Dendritic cell treated with granulocyte-macrophage colony-stimulating factor and Interleukin-4, amounts not matched to agents 40 ng/mL and 50 ng/mL, for 4 days (primary cell): Measurements from ENCODE around the gene PHETA2.

ENCODE experiments used
- H3K27ac Mint-ChIP-seq: one replicate; pipeline ENCODE4 v1.8.0; 2022; ENCODE audit warnings: mild to moderate bottlenecking, mixed read lengths
- H3K27me3 Mint-ChIP-seq: one replicate; pipeline ENCODE4 v1.8.0; 2022; ENCODE audit warnings: mild to moderate bottlenecking, mixed read lengths
- H3K36me3 Mint-ChIP-seq: one replicate; pipeline ENCODE4 v1.8.0; 2022; ENCODE audit warnings: low read depth, mixed read lengths
- H3K4me1 Mint-ChIP-seq: one replicate; pipeline ENCODE4 v1.8.0; 2022; ENCODE audit warnings: low read depth, mixed read lengths
- H3K4me3 Mint-ChIP-seq: one replicate; pipeline ENCODE4 v1.8.0; 2022; ENCODE audit warnings: mild to moderate bottlenecking, moderate library complexity, mixed read lengths
- H3K9me3 Mint-ChIP-seq: one replicate; pipeline ENCODE4 v1.8.0; 2022; ENCODE audit warnings: mixed read lengths
- intact Hi-C: fragments of 100-400 bp; cut with micrococcal nuclease; formaldehyde crosslinking; loops from one replicate; pipeline ENCODE4 v1.15.0; 2022

PHETA2 gene, protein sequence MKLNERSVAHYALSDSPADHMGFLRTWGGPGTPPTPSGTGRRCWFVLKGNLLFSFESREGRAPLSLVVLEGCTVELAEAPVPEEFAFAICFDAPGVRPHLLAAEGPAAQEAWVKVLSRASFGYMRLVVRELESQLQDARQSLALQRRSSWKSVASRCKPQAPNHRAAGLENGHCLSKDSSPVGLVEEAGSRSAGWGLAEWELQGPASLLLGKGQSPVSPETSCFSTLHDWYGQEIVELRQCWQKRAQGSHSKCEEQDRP

DNA sequence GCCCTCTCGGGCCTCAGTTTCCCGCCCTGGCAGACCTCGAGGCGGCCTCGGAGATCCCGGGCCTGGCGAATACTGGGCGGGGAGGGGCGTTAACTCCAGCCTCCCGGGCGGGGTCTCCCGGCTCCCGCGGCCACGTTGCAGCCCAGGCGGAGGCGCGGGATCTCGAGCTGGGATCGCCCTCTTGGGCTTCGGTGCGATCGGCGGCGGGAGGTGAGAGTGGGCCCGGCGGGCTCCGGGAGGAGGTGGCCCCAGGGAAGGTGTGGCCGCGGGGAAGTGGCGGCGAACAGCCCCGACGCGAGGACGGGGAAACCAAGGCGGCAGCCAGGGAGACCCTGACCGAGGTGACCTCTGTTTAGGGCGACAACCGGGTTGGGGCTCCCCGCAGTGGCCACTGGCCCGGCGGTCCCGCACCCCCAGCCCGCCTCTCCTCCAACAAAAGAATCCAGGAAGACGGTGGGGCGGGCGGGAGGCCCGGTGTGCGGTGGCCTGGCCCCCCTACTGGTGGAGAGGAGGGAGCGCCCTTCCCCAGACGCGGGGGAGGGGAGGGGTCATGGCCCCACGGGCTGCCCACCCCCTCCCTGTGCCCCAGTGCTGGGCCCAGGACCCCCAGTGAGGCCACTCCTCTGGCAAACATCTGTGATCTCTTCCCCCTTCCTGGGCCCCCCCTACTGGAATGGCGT is at the start of gene PHETA2:
Gene PHETA2 (plus strand): TSS at position 117 of the 680 bp plus-strand sequence. CDS start 3,046 bp downstream, outside the sequence.
- H3K9me3 Mint-ChIP-seq, result no peaks in the 10 kb centered on the region
- peak within 1 kb of the TSS; percentile 96 for H3K27ac Mint-ChIP-seq
- H3K4me3 Mint-ChIP-seq, result peak within 1 kb of the TSS; percentile 79
- H3K4me1 Mint-ChIP-seq, result peaks cover 67% of the 10 kb centered on the region
- intact Hi-C loops, result no loop called here
- H3K27me3 Mint-ChIP-seq, result no peaks in the 10 kb centered on the region
- H3K36me3 Mint-ChIP-seq, result peaks cover 58% of the 10 kb centered on the region

DNA sequence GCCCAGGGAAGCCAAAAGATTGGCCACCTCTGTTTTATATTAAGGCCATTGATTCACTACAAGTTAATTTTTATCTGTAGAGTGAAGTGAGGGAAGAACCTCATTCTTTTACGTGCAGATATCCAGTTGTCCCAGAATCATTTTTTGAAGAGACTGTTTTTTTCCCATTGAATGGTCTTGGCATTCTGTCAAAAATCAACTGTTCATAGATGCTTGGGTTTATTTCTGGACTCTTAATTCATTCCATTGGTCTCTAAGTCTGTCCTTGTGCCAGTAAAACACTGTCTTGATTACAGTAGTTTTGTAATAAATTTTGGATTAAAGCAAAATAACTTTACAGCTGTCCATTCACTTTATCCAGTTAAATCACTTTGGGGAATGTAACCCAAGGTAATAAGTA is 48.6 kb upstream of the PHETA2 start:
- H3K4me1 Mint-ChIP-seq, result peaks cover 13% of the 10 kb centered on the region
- no peaks in the 10 kb centered on the region for H3K27me3 Mint-ChIP-seq
- H3K4me3 Mint-ChIP-seq, result no peak overlapping the region
- no peaks in the 10 kb centered on the region for H3K36me3 Mint-ChIP-seq
- intact Hi-C loops, result no loop called here
- no peak overlapping the region for H3K27ac Mint-ChIP-seq
- H3K9me3 Mint-ChIP-seq, result no peaks in the 10 kb centered on the region

DNA sequence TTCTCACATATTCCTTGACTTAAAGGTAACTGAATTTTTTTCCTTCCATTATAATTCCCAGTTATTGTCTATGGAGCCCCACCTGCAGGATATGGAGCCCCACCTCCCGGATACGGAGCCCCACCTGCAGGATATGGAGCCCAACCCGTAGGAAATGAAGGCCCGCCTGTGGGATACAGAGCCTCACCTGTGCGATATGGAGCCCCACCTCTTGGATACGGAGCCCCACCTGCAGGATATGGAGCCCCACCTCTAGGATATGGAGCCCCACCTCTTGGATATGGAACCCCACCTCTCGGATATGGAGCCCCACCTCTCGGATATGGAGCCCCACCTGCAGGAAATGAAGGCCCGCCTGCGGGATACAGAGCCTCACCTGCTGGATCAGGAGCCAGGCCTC is 47.3 kb upstream of the PHETA2 start:
- no peaks in the 10 kb centered on the region for H3K27me3 Mint-ChIP-seq
- intact Hi-C loops, result no loop called here
- H3K4me3 Mint-ChIP-seq, result no peak overlapping the region
- H3K9me3 Mint-ChIP-seq, result no peaks in the 10 kb centered on the region
- no peak overlapping the region for H3K27ac Mint-ChIP-seq
- no peaks in the 10 kb centered on the region for H3K36me3 Mint-ChIP-seq
- peaks cover 26% of the 10 kb centered on the region for H3K4me1 Mint-ChIP-seq

GRCh38 chr22:42033263-42034181 is 40.5 kb upstream of the PHETA2 start:
- intact Hi-C loops, result no loop called here

DNA sequence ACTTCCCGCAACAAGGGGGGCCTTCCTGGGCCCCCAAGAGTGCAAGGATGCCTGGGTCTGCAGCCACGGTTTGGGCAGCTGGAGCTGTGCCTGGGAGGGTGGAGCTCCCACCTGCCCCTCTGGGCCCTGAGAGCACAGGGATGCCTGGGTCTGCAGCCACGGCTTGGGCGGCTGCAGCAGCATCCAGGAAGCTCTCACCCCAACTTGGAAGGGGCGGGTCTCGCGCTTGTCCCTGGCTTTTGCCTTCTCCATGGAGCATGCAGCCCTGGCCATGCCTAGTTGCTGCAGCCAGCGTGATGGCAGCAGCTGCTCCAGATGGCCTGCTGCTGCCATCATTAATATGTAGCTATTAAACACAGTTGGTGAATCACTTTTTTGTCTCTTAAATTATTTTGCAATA is 38.8 kb upstream of the PHETA2 start:
- Mint-ChIP-seq H3K4me3 (no peak overlapping the region), H3K36me3 (peaks cover 17% of the 10 kb centered on the region), H3K27me3 (no peaks in the 10 kb centered on the region), H3K9me3 (peaks cover 21% of the 10 kb centered on the region), H3K27ac (no peak overlapping the region), H3K4me1 (peaks cover 35% of the 10 kb centered on the region)
- intact Hi-C loops, result no loop called here

More at GRCh38 chr22:42033263-42034181, 40.5 kb upstream of the PHETA2 start:
- H3K27me3 Mint-ChIP-seq, result no peaks in the 10 kb centered on the region
- no peak overlapping the region for H3K27ac Mint-ChIP-seq
- peaks cover 17% of the 10 kb centered on the region for H3K36me3 Mint-ChIP-seq
- no peak overlapping the region for H3K4me3 Mint-ChIP-seq
- H3K9me3 Mint-ChIP-seq, result peaks cover 21% of the 10 kb centered on the region
- peaks cover 26% of the 10 kb centered on the region for H3K4me1 Mint-ChIP-seq

- Mint-ChIP-seq H3K36me3 (peaks cover 27% of the 10 kb centered on the region), H3K4me1 (peaks cover 19% of the 10 kb centered on the region), H3K27me3 (no peaks in the 10 kb centered on the region), H3K27ac (peak overlapping the region; percentile 73), H3K4me3 (no peak overlapping the region), H3K9me3 (peaks cover 27% of the 10 kb centered on the region)
- intact Hi-C loops, result no loop called here
Observed at GRCh38 chr22:42039271-42039670, 34.8 kb upstream of the PHETA2 start.

- intact Hi-C loops, result no loop called here
- H3K9me3 Mint-ChIP-seq, result peaks cover 21% of the 10 kb centered on the region
- H3K36me3 Mint-ChIP-seq, result peaks cover 36% of the 10 kb centered on the region
- H3K4me3 Mint-ChIP-seq, result no peak overlapping the region
- no peak overlapping the region for H3K27ac Mint-ChIP-seq
- no peaks in the 10 kb centered on the region for H3K27me3 Mint-ChIP-seq
- peaks cover 19% of the 10 kb centered on the region for H3K4me1 Mint-ChIP-seq
Observed at GRCh38 chr22:42041784-42042183, 32.3 kb upstream of the PHETA2 start.

DNA sequence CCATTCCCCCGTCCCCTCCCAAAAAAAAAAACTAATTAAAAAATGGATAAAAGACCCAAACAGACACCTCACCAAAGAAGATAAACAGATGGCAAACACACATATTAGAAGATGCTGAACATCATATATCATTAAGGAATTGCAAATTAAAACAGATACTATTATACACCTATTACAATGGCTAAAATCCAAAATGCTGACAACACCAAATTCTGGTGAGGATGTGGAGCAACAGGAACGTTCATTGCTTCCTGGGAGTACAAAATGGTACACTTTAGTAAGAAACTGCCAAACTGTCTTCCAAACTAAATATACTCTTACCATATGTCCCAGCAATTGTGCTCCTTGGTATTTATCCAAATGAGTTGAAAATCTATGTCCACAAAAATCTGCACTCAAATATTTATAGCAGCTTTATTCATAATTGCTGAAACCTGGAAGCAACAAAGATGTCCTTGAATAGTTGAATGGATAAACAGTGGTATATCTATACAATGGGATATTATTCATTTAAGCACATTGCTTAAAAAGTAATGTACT is 23.3 kb upstream of the PHETA2 start:
- H3K9me3 Mint-ChIP-seq, result no peaks in the 10 kb centered on the region
- intact Hi-C loops, result loop anchor here (10.0 kb wide), 1 partner anchor 46 kb away; no protein-coding TSS in a partner anchor
- H3K27me3 Mint-ChIP-seq, result no peaks in the 10 kb centered on the region
- no peak overlapping the region for H3K27ac Mint-ChIP-seq
- H3K36me3 Mint-ChIP-seq, result peaks cover 31% of the 10 kb centered on the region
- peaks cover 21% of the 10 kb centered on the region for H3K4me1 Mint-ChIP-seq
- no peak overlapping the region for H3K4me3 Mint-ChIP-seq

DNA sequence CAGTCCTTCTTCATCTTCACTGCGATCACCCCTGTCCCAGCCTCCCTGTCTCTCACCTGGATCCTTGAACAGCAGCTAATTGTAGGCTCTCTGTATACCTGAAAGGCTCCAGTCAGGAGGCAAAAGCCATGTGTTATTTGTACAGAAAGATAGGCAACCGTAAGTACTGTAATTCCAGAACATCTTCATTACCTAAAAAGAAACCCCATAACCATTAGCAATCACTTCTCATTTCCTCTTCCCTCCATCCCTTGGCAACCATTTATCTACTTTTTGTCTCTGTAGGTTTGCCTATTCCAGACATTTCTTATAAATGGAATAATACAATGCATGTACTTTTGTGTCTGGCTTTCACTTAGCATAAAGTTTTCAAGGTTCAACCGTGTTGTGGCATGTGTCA is 21.3 kb upstream of the PHETA2 start:
- Mint-ChIP-seq H3K27ac (peak overlapping the region; percentile 16), H3K9me3 (peaks cover 16% of the 10 kb centered on the region), H3K27me3 (no peaks in the 10 kb centered on the region), H3K4me1 (peaks cover 21% of the 10 kb centered on the region), H3K4me3 (no peak overlapping the region), H3K36me3 (peaks cover 35% of the 10 kb centered on the region)
- intact Hi-C loops, result loop anchor here (10.0 kb wide), 1 partner anchor 48 kb away; no protein-coding TSS in a partner anchor

- Mint-ChIP-seq H3K4me3 (no peak overlapping the region), H3K27ac (no peak overlapping the region), H3K9me3 (peaks cover 36% of the 10 kb centered on the region), H3K36me3 (peaks cover 57% of the 10 kb centered on the region), H3K27me3 (no peaks in the 10 kb centered on the region), H3K4me1 (peaks cover 21% of the 10 kb centered on the region)
- intact Hi-C loops, result loop anchor here (10.0 kb wide), 1 partner anchor 52 kb away; no protein-coding TSS in a partner anchor
Observed at GRCh38 chr22:42056757-42057511, 17.1 kb upstream of the PHETA2 start.

DNA sequence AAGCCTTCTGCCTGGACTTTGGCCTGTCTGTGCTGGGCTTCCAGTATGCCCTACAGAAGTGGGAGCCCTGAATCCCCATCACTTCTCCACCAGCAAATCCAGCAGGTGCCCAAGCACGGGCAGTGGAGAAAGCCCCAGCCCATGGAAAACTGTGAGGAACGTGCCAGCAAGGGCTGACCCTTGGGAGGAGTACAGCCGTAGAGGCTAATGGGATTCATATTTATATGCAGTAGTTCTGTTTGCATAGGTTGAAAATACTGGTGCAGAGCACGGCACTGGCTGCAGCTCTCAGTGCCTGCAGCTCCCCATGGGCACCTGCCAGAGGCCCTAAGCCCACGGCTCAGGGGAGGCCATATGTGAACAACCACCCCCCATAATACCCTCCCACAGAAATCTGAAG is 13.6 kb upstream of the PHETA2 start:
- Mint-ChIP-seq H3K4me3 (no peak overlapping the region), H3K27me3 (no peaks in the 10 kb centered on the region), H3K36me3 (peaks cover 92% of the 10 kb centered on the region), H3K4me1 (peaks cover 13% of the 10 kb centered on the region), H3K27ac (no peak overlapping the region), H3K9me3 (peaks cover 36% of the 10 kb centered on the region)
- intact Hi-C loops, result no loop called here

GRCh38 chr22:42061041-42061440 is 13.0 kb upstream of the PHETA2 start:
- peaks cover 36% of the 10 kb centered on the region for H3K9me3 Mint-ChIP-seq
- no peak overlapping the region for H3K27ac Mint-ChIP-seq
- H3K4me1 Mint-ChIP-seq, result peaks cover 19% of the 10 kb centered on the region
- H3K4me3 Mint-ChIP-seq, result no peak overlapping the region
- intact Hi-C loops, result no loop called here
- peaks cover 98% of the 10 kb centered on the region for H3K36me3 Mint-ChIP-seq
- no peaks in the 10 kb centered on the region for H3K27me3 Mint-ChIP-seq

DNA sequence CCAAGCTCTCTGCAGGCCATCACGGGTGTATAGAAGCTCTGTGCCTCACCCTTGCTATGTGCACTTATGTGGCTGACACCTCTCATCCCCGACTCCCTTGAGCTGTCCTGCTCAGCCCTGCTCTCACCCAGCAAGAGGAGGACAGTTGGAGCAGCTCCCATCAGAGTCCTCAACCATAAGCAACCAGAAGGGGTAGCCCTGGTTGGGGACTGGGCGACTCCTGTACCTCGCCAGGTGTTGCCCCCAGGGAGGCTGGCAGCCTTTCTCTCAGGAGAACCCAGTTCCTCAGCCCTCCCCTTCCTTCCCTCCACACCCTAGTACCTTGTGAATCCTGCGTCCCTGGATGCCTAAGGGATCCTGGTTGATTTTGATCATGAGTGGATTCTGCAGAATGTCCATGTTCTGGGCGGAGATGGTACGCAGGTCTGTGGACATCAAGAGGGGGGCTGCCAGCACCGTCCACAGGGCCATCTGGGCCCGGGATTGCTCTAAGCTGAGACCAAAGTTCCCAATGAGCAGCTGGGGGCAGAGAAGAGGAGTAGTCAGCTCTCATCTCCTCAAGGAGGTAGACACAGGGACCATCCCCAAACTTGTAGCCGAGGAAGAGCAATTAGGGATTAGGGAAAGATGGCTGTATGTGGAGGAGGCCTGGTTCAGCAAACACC is 11.4 kb upstream of the PHETA2 start:
- Mint-ChIP-seq H3K27ac (no peak overlapping the region), H3K36me3 (peaks cover 100% of the 10 kb centered on the region), H3K9me3 (peaks cover 20% of the 10 kb centered on the region), H3K4me1 (peaks cover 33% of the 10 kb centered on the region), H3K4me3 (no peak overlapping the region), H3K27me3 (no peaks in the 10 kb centered on the region)
- intact Hi-C loops, result no loop called here
